Activated naive CD8-positive, alpha-beta T cell treated with anti-CD3 and anti-CD28 coated beads, Interleukin-2, amount 50 U/mL, for 16 hours (primary cell): ENCODE data around the gene NDUFB2.
"Not testable (repeated sequence)": the region's sequence is repeated elsewhere in the genome, so short reads cannot be mapped to it uniquely, and the experiment has no call there.

Source experiments
- DNase-seq: peaks from one replicate; pipeline ENCODE4 v3.0.0-alpha.2; 2020; ENCODE audit warnings: low read depth, low spot score

Gene NDUFB2

DNA sequence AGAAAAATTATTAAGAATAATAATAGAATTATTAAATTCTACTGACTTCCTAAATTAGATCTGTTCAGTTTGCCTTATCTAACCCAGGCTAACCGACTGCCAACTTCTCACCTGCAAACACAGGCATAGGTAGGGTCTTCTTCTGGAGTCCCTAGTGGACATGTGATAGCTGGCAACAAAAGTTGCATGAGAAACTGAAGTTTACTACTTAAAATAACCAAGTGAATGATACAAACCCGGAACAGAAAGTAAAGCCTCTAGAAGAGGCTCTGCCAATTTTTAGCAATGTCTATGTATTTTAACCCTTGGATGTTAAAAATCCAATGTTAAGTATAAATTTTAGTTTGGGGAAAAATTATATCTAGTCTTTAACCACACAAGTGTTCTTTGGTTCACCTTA is 37.6 kb downstream of the NDUFB2 start:
- DNase-seq: no peak

GRCh38 chr7:140734729-140735128 is 38.2 kb downstream of the NDUFB2 start:
- no peak for DNase-seq

DNA sequence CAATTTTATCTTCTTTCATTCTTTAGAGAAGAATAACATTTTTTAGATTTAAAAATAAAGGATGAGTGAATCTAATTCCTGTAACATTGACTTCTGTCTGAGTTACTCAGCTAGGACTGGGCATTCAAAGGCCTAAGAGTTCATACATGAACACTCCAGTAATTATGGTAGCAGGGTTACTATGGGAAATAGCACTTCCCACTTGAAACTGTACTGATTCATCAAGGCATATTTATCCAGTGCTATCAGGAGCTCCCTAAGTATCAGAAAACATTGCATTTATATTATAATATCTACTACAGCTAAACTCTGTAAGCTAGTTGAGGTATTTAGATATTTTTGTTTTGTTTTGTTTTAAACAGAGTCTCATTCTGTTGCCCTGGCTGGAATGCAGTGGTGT is 41.8 kb downstream of the NDUFB2 start:
- DNase-seq: no peak

DNA sequence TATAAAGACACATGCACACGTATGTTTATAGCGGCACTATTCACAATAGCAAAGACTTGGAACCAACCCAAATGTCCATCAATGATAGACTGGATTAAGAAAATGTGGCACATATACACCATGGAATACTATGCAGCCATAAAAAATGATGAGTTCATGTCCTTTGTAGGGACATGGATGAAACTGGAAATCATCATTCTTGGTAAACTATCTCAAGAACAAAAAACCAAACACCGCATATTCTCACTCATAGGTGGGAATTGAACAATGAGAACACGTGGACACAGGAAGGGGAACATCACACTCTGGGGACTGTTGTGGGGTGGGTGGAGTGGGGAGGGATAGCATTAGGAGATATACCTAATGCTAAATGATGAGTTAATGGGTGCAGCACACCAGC is 46.7 kb downstream of the NDUFB2 start:
- not testable (repeated sequence) for DNase-seq

DNA sequence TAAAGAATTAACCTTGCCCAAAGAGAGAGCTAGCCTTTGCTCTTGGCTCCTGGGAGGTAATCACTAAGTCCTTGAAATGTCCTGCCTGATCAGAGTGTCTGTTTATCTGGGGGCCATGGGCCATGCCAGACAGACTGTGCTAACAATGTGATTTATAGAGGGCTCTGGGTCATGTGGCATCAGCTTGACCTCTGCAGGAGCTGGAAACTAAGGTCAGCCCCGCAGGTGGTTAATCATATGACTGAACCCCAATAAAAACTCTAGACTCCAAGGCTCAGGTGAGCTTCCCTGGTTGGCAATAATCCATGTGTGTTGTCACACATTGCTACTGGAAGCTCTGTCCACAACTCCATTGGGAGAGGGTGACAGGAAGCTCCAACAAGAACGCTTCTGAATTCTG is 47.5 kb downstream of the NDUFB2 start:
- no peak for DNase-seq

DNA sequence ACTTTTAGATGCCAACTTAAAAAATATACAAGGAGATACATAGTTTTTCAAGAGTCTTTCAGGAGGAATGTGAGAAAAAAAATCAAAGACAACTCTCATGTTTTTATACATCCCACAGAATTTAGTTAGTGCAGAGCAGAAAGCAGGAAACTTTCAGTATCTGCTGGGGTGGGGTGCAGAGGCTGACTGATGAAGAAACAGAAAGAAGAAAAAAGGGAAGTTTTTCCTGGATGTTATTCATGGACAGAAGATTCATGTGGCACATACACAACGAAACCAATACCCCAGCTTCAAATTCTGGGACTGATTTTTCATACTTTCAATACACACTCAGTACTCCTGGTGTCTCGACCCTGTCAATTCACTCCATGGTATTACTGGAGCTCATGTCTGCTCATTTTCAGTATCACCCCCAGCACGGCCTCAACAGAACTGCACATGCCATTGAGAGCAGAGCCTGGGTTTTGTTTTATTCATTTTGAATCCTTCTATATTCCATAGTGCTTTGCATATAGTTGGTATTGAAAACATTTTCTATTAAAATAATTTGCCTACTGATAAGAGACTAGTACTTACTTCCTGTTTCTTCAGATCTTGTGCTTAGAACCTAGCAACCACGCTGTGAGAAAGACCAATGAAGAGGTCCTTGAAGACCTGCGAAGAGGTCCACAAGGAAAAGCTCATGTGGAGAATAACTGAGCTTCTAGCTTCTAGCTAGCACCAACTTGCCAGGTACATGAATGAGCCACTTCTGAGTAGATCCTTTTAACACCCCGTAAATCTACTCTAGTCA is 49.0 kb downstream of the NDUFB2 start:
- no peak for DNase-seq

DNA sequence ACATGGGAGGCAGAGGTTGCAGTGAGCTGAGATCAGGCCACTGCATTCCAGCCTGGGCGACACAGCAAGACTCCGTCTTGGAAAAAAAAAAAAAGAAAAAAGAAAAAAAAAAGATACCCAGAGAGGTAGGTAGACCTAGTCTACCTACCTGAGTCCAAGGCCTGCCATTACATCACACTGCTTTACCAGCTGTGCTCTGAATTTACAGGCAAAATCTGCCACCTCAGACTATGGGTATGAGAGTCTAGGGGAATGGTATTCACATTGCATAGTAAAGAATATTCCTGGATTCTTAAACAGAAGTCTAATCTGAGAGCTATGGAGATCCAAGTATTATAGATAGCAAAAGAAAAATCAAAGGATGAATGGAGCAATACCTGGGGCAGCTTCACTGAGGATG is 50.2 kb downstream of the NDUFB2 start:
- DNase-seq: no peak

DNA sequence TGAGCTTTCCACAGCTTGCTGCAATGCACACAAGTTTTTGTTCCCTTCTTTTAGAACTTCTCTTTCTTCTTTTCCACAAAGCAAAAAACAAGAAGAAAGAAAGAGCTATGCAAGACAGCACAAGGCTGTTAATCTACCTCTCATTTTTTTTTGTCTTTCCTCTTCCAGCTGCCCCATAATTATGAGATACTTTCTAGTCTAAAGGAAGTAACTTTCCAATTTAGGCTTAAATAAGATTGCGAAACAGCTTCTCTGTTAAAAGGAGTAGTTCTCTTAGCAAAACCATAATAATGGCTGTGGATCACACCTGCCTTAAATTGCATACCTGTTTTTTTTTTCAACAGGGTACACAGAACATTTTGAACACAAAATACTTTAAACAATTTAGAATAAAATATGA is 56.0 kb downstream of the NDUFB2 start:
- no peak for DNase-seq

- no peak for DNase-seq
Observed at GRCh38 chr7:140754506-140754905, 58.0 kb downstream of the NDUFB2 start.
